Breast epithelium (tissue), 3 donors: Measurements from ENCODE around the gene MESP2.

Source experiments
- CTCF ChIP-seq, 3 donors: fragments of 450-650 bp; IDR thresholded peaks; one replicate each; pipeline ENCODE4 v1.5.1; 2016 to 2017; ENCODE audit warnings: antibody characterized with exemption in 3 of 3, mild to moderate bottlenecking in 3 of 3, moderate library complexity in 3 of 3
- POLR2A ChIP-seq: fragments of 450-650 bp; IDR thresholded peaks from one replicate; pipeline ENCODE4 v1.6.1; 2016; ENCODE audit warnings: antibody characterized with exemption, mild to moderate bottlenecking, moderate library complexity
- POLR2AphosphoS5 ChIP-seq, 3 donors: sonication (generic); formaldehyde crosslinking; IDR thresholded peaks; one replicate each; pipeline ENCODE4 v1.6.1; 2017; ENCODE audit warnings: antibody characterized with exemption in 3 of 3

GRCh38 chr15:89758981-89759380 lies 17.2 kb upstream of the MESP2 start:
- TF ChIP-seq POLR2A, result no peak
- TF ChIP-seq CTCF (IDR thresholded peaks at IDR 0.05), result no peak
- no peak for TF ChIP-seq POLR2AphosphoS5 (IDR thresholded peaks at IDR 0.05)
